Activated CD4-positive, alpha-beta memory T cell treated with anti-CD3 and anti-CD28 coated beads, Interleukin-2, amount 10 ng/mL, durations not matched to agents 7 days and 5 days (primary cell): ENCODE data around the gene CCDC8. TPM values are rescaled to one million over a fixed set of nuclear protein-coding genes. Genes with fewer than 3 reads are reported as not detected.
A peak's percentile ranks its signal among the peaks of the same experiment; 100 is the strongest.
"Not testable (repeated sequence)": the region's sequence is repeated elsewhere in the genome, so short reads cannot be mapped to it uniquely, and the experiment has no call there.

Experiments
- CTCF ChIA-PET: fragments of 350-600 bp; sonication (Branson Sonifier 250); formaldehyde crosslinking; loops from one replicate; lab custom pipeline; 2021; ENCODE audit warnings: antibody characterized with exemption, inconsistent platforms; lab: Charles Lee
- POLR2A ChIA-PET: fragments of 350-600 bp; sonication (Branson Sonifier 250); formaldehyde crosslinking; loops from one replicate; lab custom pipeline; 2021; ENCODE audit warnings: antibody characterized with exemption; lab: Charles Lee
- DNase-seq: peaks from one replicate; pipeline ENCODE4 v3.0.0-alpha.2; 2020
- H3K27ac Mint-ChIP-seq: one replicate; pipeline ENCODE4 v1.8.0; 2021; ENCODE audit warnings: mild to moderate bottlenecking, mixed read lengths
- H3K27me3 Mint-ChIP-seq: one replicate; pipeline ENCODE4 v1.8.0; 2021; ENCODE audit warnings: mixed read lengths
- H3K36me3 Mint-ChIP-seq: one replicate; pipeline ENCODE4 v1.8.0; 2021; ENCODE audit warnings: low read depth, mixed read lengths
- H3K4me1 Mint-ChIP-seq: one replicate; pipeline ENCODE4 v1.8.0; 2021; ENCODE audit warnings: mixed read lengths
- H3K4me3 Mint-ChIP-seq: one replicate; pipeline ENCODE4 v1.8.0; 2021; ENCODE audit warnings: mild to moderate bottlenecking, mixed read lengths
- H3K9me3 Mint-ChIP-seq: one replicate; pipeline ENCODE4 v1.8.0; 2021; ENCODE audit warnings: mixed read lengths
- total RNA-seq, 2 experiments: library from RNA; stranded (reverse); gene quantifications; one replicate each; pipeline ENCODE4 v1.2.3, GENCODE V29; 2021

The CCDC8 gene
- total RNA-seq, 2 experiments from 2014 or later = not detected

GRCh38 chr19:46381756-46382345 lies 31.5 kb downstream of the CCDC8 start:
- H3K9me3 Mint-ChIP-seq = no peaks in the 10 kb centered on the region
- DNase-seq = no peak
- peaks cover 66% of the 10 kb centered on the region for H3K36me3 Mint-ChIP-seq
- ChIA-PET CTCF (interaction anchor here (1.8 kb wide), 1 partner anchor 14 kb away, joined by 5 read pairs; no protein-coding TSS in a partner anchor), POLR2A (interaction anchor here (1.0 kb wide), 1 partner anchor 13 kb away, joined by 3 read pairs; no protein-coding TSS in a partner anchor)
- H3K4me3 Mint-ChIP-seq = no peak overlapping the region
- no peaks in the 10 kb centered on the region for H3K4me1 Mint-ChIP-seq
- no peak overlapping the region for H3K27ac Mint-ChIP-seq
- H3K27me3 Mint-ChIP-seq = no peaks in the 10 kb centered on the region

GRCh38 chr19:46381346-46381745 lies 32.0 kb downstream of the CCDC8 start:
- POLR2A ChIA-PET = interaction anchor here (1.0 kb wide), 1 partner anchor 14 kb away, joined by 3 read pairs; no protein-coding TSS in a partner anchor
- H3K36me3 Mint-ChIP-seq = peaks cover 68% of the 10 kb centered on the region

GRCh38 chr19:46380690-46381089 lies 32.7 kb downstream of the CCDC8 start:
- Mint-ChIP-seq H3K36me3 (peaks cover 70% of the 10 kb centered on the region), H3K27me3 (no peaks in the 10 kb centered on the region), H3K27ac (no peak overlapping the region), H3K4me1 (no peaks in the 10 kb centered on the region), H3K9me3 (no peaks in the 10 kb centered on the region), H3K4me3 (no peak overlapping the region)
- ChIA-PET POLR2A (no interaction called here), CTCF (interaction anchor here (1.8 kb wide), 1 partner anchor 15 kb away, joined by 5 read pairs; no protein-coding TSS in a partner anchor)
- DNase-seq = no peak

More at GRCh38 chr19:46381346-46381745, 32.0 kb downstream of the CCDC8 start:
- CTCF ChIA-PET = interaction anchor here (1.8 kb wide), 1 partner anchor 14 kb away, joined by 5 read pairs; no protein-coding TSS in a partner anchor
- Mint-ChIP-seq H3K4me1 (no peaks in the 10 kb centered on the region), H3K9me3 (no peaks in the 10 kb centered on the region), H3K27ac (no peak overlapping the region), H3K4me3 (no peak overlapping the region), H3K27me3 (no peaks in the 10 kb centered on the region)
- no peak for DNase-seq

- CTCF ChIA-PET = interaction anchor here (1.0 kb wide), 1 partner anchor 14 kb away, joined by 4 read pairs; no protein-coding TSS in a partner anchor
- no peaks in the 10 kb centered on the region for H3K9me3 Mint-ChIP-seq
- no peak overlapping the region for H3K4me3 Mint-ChIP-seq
Measured at GRCh38 chr19:46378268-46378667, 35.1 kb downstream of the CCDC8 start.

GRCh38 chr19:46376241-46377153 lies 36.9 kb downstream of the CCDC8 start:
- Mint-ChIP-seq H3K27ac (no peak overlapping the region), H3K36me3 (peaks cover 44% of the 10 kb centered on the region), H3K4me3 (no peak overlapping the region), H3K4me1 (peaks cover 9% of the 10 kb centered on the region), H3K27me3 (no peaks in the 10 kb centered on the region), H3K9me3 (no peaks in the 10 kb centered on the region)
- ChIA-PET CTCF (interaction anchor here (0.6 to 1.1 kb wide), 2 partner anchors 16 to 26 kb away, joined by 3 read pairs; no protein-coding TSS in a partner anchor), POLR2A (no interaction called here)
- DNase-seq = no peak

More at GRCh38 chr19:46378268-46378667, 35.1 kb downstream of the CCDC8 start:
- no peak overlapping the region for H3K27ac Mint-ChIP-seq
- POLR2A ChIA-PET = no interaction called here
- DNase-seq = no peak
- H3K4me1 Mint-ChIP-seq = no peaks in the 10 kb centered on the region
- no peaks in the 10 kb centered on the region for H3K27me3 Mint-ChIP-seq
- peaks cover 56% of the 10 kb centered on the region for H3K36me3 Mint-ChIP-seq

GRCh38 chr19:46375476-46376067 lies 37.8 kb downstream of the CCDC8 start:
- H3K27ac Mint-ChIP-seq, CTCF ChIA-PET: not testable (repeated sequence)
- H3K36me3 Mint-ChIP-seq = peaks cover 42% of the 10 kb centered on the region

GRCh38 chr19:46374536-46375475 lies 38.6 kb downstream of the CCDC8 start:
- no peaks in the 10 kb centered on the region for H3K9me3 Mint-ChIP-seq
- peaks cover 38% of the 10 kb centered on the region for H3K36me3 Mint-ChIP-seq
- no peak for DNase-seq
- no peaks in the 10 kb centered on the region for H3K27me3 Mint-ChIP-seq
- H3K27ac Mint-ChIP-seq = no peak overlapping the region
- ChIA-PET CTCF (no interaction called here), POLR2A (no interaction called here)
- H3K4me3 Mint-ChIP-seq = no peak overlapping the region
- peaks cover 16% of the 10 kb centered on the region for H3K4me1 Mint-ChIP-seq

More at GRCh38 chr19:46375476-46376067, 37.8 kb downstream of the CCDC8 start:
- H3K27me3 Mint-ChIP-seq, POLR2A ChIA-PET, DNase-seq, H3K4me3 Mint-ChIP-seq, H3K9me3 Mint-ChIP-seq: not testable (repeated sequence)
- peaks cover 16% of the 10 kb centered on the region for H3K4me1 Mint-ChIP-seq

- POLR2A ChIA-PET = no interaction called here
- Mint-ChIP-seq H3K36me3 (peaks cover 32% of the 10 kb centered on the region), H3K9me3 (no peaks in the 10 kb centered on the region), H3K4me3 (no peak overlapping the region), H3K4me1 (peaks cover 18% of the 10 kb centered on the region), H3K27me3 (no peaks in the 10 kb centered on the region), H3K27ac (no peak overlapping the region)
- CTCF ChIA-PET = interaction anchor here (1.7 kb wide), 1 partner anchor 21 kb away, joined by 7 read pairs; no protein-coding TSS in a partner anchor
- DNase-seq = no peak
Measured at GRCh38 chr19:46373491-46374359, 39.6 kb downstream of the CCDC8 start.

GRCh38 chr19:46372901-46373490 lies 40.4 kb downstream of the CCDC8 start:
- DNase-seq = no peak
- Mint-ChIP-seq H3K27ac (no peak overlapping the region), H3K27me3 (no peaks in the 10 kb centered on the region), H3K4me3 (no peak overlapping the region), H3K9me3 (no peaks in the 10 kb centered on the region), H3K4me1 (peaks cover 18% of the 10 kb centered on the region), H3K36me3 (peaks cover 27% of the 10 kb centered on the region)
- POLR2A ChIA-PET = interaction anchor here (0.8 kb wide), 1 partner anchor 22 kb away, joined by 3 read pairs; no protein-coding TSS in a partner anchor
- CTCF ChIA-PET = interaction anchor here (1.7 kb wide), 1 partner anchor 22 kb away, joined by 7 read pairs; no protein-coding TSS in a partner anchor

GRCh38 chr19:46371371-46371901 lies 41.9 kb downstream of the CCDC8 start:
- ChIA-PET POLR2A (interaction anchor here (1.1 kb wide), 1 partner anchor 15 kb away, joined by 3 read pairs; no protein-coding TSS in a partner anchor), CTCF (interaction anchor here (1.0 kb wide), 1 partner anchor 23 kb away, joined by 6 read pairs; no protein-coding TSS in a partner anchor)
- Mint-ChIP-seq H3K36me3 (peaks cover 22% of the 10 kb centered on the region), H3K4me3 (no peak overlapping the region), H3K9me3 (no peaks in the 10 kb centered on the region), H3K4me1 (peaks cover 21% of the 10 kb centered on the region), H3K27ac (peak overlapping the region; percentile 56), H3K27me3 (no peaks in the 10 kb centered on the region)
- no peak for DNase-seq
